ENCODE data around the gene ORM2. TPM values are rescaled to one million over a fixed set of nuclear protein-coding genes. Genes with fewer than 3 reads are reported as not detected.
A peak's percentile ranks its signal among the peaks of the same experiment; 100 is the strongest.

ORM2 gene
- total and polyA plus RNA-seq, 2 of the 8 experiments (the other 6 are each of a cell fraction or from before 2014, with no cell fraction given), result 1.3 TPM; not detected in 1

- DNase-seq (ENCODE audit: low read depth in 1 of 2, low spot score in 2 of 2) (no peak), FAIRE-seq (no peak)
- Histone ChIP-seq H3K9ac (replicated peaks in 1 of 4; ENCODE audit: extremely low read depth in 1 of 4, low read depth in 3 of 4, low read length in 3 of 4) (no peak overlapping the region; a peak in 1 of 7 replicates), H3K9me3 (ENCODE audit: insufficient read depth in 2 of 2, low read depth in 1 of 2, low read length in 1 of 2) (no peaks in the 10 kb centered on the region), H3K4ac (replicated peaks; ENCODE audit: insufficient read length, low read depth, low read length) (peak overlapping the region; percentile 1), H2BK20ac (ENCODE audit: low read length) (peak overlapping the region; percentile 72), H2BK5ac (ENCODE audit: low read depth, low read length) (peak overlapping the region; percentile 85), H2AFZ (ENCODE audit: low read length) (no peak overlapping the region), H4K20me1 (replicated peaks in 1 of 2; ENCODE audit: control insufficient read depth in 1 of 2, insufficient read depth in 2 of 2, low read length in 2 of 2) (no peaks in the 10 kb centered on the region), H3K14ac (ENCODE audit: insufficient read length) (no peak overlapping the region), H3K4me1 (replicated peaks in 1 of 4; ENCODE audit: control insufficient read depth in 3 of 4, insufficient read depth in 4 of 4, low read length in 3 of 4) (peaks cover 4 to 11% (median 8%) of the 10 kb centered on the region in 4 experiments; a peak in 6 of 7 replicates), H3K27ac (ENCODE audit: low read depth, low read length) (peak overlapping the region; percentile 21; the same call in 1 of the 2 replicates), H4K91ac (replicated peaks; ENCODE audit: insufficient read length, low read length) (no peak overlapping the region), H2BK12ac (ENCODE audit: low read depth, low read length) (peak overlapping the region; percentile 84; the same call in 1 of the 2 replicates), H2AK5ac (ENCODE audit: low read depth, low read length) (peak overlapping the region; percentile 83), H3K36me3 (ENCODE audit: control insufficient read depth in 2 of 4, insufficient read depth in 4 of 4, low read length in 3 of 4) (peaks cover 12 to 74% (median 40%) of the 10 kb centered on the region in 4 experiments; a peak in 7 of 8 replicates), H3K79me2 (ENCODE audit: control insufficient read depth in 1 of 2, insufficient read depth in 2 of 2, low read length in 2 of 2) (no peaks in the 10 kb centered on the region), H3K4me2 (ENCODE audit: insufficient read depth in 1 of 2, low read depth in 2 of 2, low read length in 2 of 2) (peak overlapping the region in 1 of 2 experiments; percentile 59; a peak in 2 of 4 replicates), H2BK120ac (replicated peaks; ENCODE audit: low read depth, low read length) (no peak overlapping the region), H3K56ac (replicated peaks; ENCODE audit: insufficient read length, low read depth, low read length) (no peak overlapping the region), H3K27me3 (replicated peaks in 1 of 4; ENCODE audit: control insufficient read depth in 3 of 4, extremely low read depth in 1 of 4, insufficient read depth in 3 of 4, low read length in 3 of 4) (no peaks in the 10 kb centered on the region), H4K5ac (ENCODE audit: insufficient read length, low read depth, low read length) (no peak overlapping the region), H3K79me1 (ENCODE audit: low read depth, low read length) (no peaks in the 10 kb centered on the region), H4K8ac (ENCODE audit: extremely low read depth, insufficient read depth, low read length) (no peak overlapping the region), H3K23me2 (ENCODE audit: low read depth, low read length) (no peaks in the 10 kb centered on the region), H2BK15ac (ENCODE audit: low read length) (no peak overlapping the region), H3K4me3 (ENCODE audit: extremely low read depth in 1 of 4, insufficient read depth in 2 of 4, low read depth in 3 of 4, low read length in 4 of 4) (no peak overlapping the region), H3K18ac (ENCODE audit: extremely low read depth, low read length) (peak overlapping the region; percentile 87), H3K23ac (ENCODE audit: insufficient read length) (no peak overlapping the region)
- 89% methylated on average over 10 of the region's 10 CpGs; no CpG with 5 or more reads in 1 of the 2 experiments for WGBS, 2 experiments (ENCODE audit: extremely low coverage in 1 of 2, insufficient coverage in 1 of 2, insufficient read length in 1 of 2, insufficient replicate concordance in 2 of 2, low coverage in 1 of 2, low lambda C conversion rate in 2 of 2, missing lambda C conversion rate in 1 of 2)
- CTCF ChIA-PET (ENCODE audit: partially characterized antibody), result interaction anchor here (1.1 to 4.5 kb wide), 2 partner anchors 11 to 37 kb away, joined by 4 to 21 read pairs; no protein-coding TSS in a partner anchor
- POLR2A ChIA-PET (ENCODE audit: partially characterized antibody), result interaction anchor here (1.0 to 1.9 kb wide), 7 partner anchors 13 to 47 kb away, joined by 3 to 5 read pairs (median 3); no protein-coding TSS in a partner anchor
- no peak for TF ChIP-seq HDAC2 (IDR thresholded peaks at IDR 0.05; ENCODE audit: borderline replicate concordance in 1 of 2, low read depth in 2 of 2, low read length in 2 of 2)
- no peak for TF ChIP-seq SRF (IDR thresholded peaks at IDR 0.05; ENCODE audit: low read depth, low read length)
- no peak for TF ChIP-seq JUND (IDR thresholded peaks at IDR 0.05; ENCODE audit: low read length)
- TF ChIP-seq ZNF274 (IDR thresholded peaks at IDR 0.05; ENCODE audit: borderline replicate concordance, extremely low read depth, low read length), result no peak
- no peak for TF ChIP-seq SIX5 (IDR thresholded peaks at IDR 0.05; ENCODE audit: low read depth, low read length)
- no peak for TF ChIP-seq KDM1A (IDR thresholded peaks at IDR 0.05; ENCODE audit: borderline replicate concordance, low read length)
- TF ChIP-seq RFX5 (IDR thresholded peaks at IDR 0.05; ENCODE audit: borderline replicate concordance, low read depth, low read length), result no peak
- TF ChIP-seq EZH2 (IDR thresholded peaks at IDR 0.05; ENCODE audit: low read depth, low read length, severe bottlenecking), result no peak
- TF ChIP-seq CREB1 (IDR thresholded peaks at IDR 0.05), result no peak
- TF ChIP-seq GTF2F1 (IDR thresholded peaks at IDR 0.05; ENCODE audit: borderline replicate concordance, low read depth, low read length), result no peak
Measured at GRCh38 chr9:114349713-114350480, 20.2 kb downstream of the ORM2 start.
